Tibial artery (tissue), 4 donors: ENCODE data around the gene ADARB1.
"Not testable (repeated sequence)": the region's sequence is repeated elsewhere in the genome, so short reads cannot be mapped to it uniquely, and the experiment has no call there.

Experiments
- DNase-seq, 2 donors: peaks; one replicate each; pipeline ENCODE4 v3.0.0-alpha.2; 2019
- H3K27ac ChIP-seq, 2 donors: fragments of 200-600 bp; sonication (generic) in 1 of 2; 1 replicate in 1 of 2; 2 replicates in 1 of 2; pipeline ENCODE4 v1.5.1; 2018 to 2019; ENCODE audit warnings: mild to moderate bottlenecking in 1 of 2
- H3K27me3 ChIP-seq, 2 donors: fragments of 200-600 bp; sonication (generic) in 1 of 2; one replicate each; pipeline versions ENCODE4 v1.5.1 to v1.6.0; 2016 to 2019
- H3K36me3 ChIP-seq, 3 donors: fragments of 200-600 bp; sonication (generic) in 2 of 3; one replicate each; pipeline ENCODE4 v1.5.1; 2016 to 2019; ENCODE audit warnings: mild to moderate bottlenecking in 2 of 3
- H3K4me1 ChIP-seq, 4 donors: fragments of 200-600 bp; sonication (generic) in 2 of 4; 1 replicate in 3 of 4; 2 replicates in 1 of 4; pipeline ENCODE4 v1.5.1; 2016 to 2019
- H3K4me3 ChIP-seq, 2 donors: fragments of 200-600 bp; sonication (generic) in 1 of 2; 1 replicate in 1 of 2; 2 replicates in 1 of 2; pipeline ENCODE4 v1.5.1; 2018 to 2019; ENCODE audit warnings: mild to moderate bottlenecking in 2 of 2
- H3K9me3 ChIP-seq, 3 donors: fragments of 200-600 bp; sonication (generic) in 1 of 3; one replicate each; pipeline ENCODE4 v1.5.1; 2016 to 2019
- CTCF ChIP-seq, 2 experiments: fragments of 200-600 bp in 1 of 2; fragments of 450-650 bp in 1 of 2; IDR thresholded peaks; one replicate each; pipeline ENCODE4 v1.5.1; 2017 to 2019; ENCODE audit warnings: antibody characterized with exemption in 2 of 2, mild to moderate bottlenecking in 1 of 2, moderate library complexity in 1 of 2
- intact Hi-C: fragments of 100-400 bp; cut with DNase I; formaldehyde crosslinking; loops from one replicate; pipeline ENCODE4 v1.15.0; 2023; ENCODE audit warnings: low total_unique reads

ADARB1 gene

DNA sequence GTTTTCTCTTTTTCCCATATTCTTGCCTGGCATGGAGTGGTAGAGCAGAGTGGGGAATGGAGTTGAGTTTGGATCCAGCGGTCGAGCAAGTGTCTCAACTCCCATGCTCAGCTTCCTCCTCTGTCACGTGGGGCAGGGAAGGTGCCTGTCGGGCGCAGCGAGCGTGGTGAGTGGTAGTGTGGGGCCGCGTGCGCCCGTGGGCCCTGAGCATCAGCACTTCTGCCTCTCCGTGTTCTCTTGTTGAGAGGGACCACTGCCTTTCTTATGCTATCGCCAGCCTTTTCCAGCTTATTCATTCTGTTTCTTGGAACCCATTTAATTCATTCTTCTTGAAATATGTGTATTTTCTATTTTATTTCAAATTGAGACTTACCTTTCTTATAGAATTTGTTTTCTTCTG, 65.1 kb downstream of the ADARB1 start:
- Histone ChIP-seq H3K4me3 (no peak overlapping the region), H3K4me1 (peaks cover 0 to 97% (median 56%) of the 10 kb centered on the region in 4 donors), H3K36me3 (peaks cover 6 to 31% (median 11%) of the 10 kb centered on the region in 3 donors), H3K9me3 (no peaks in the 10 kb centered on the region), H3K27me3 (no peaks in the 10 kb centered on the region), H3K27ac (peak overlapping the region; percentile 70 to 77)
- no peak for TF ChIP-seq CTCF (IDR thresholded peaks at IDR 0.05)
- DNase-seq, result no peak
- intact Hi-C loops, result no loop called here

- H3K27ac ChIP-seq, result peak overlapping the region; percentile 25 to 77
- peaks cover 16 to 27% (median 20%) of the 10 kb centered on the region in 3 donors for H3K36me3 ChIP-seq
- TF ChIP-seq CTCF (IDR thresholded peaks at IDR 0.05), result peak; percentile 74 to 86
- H3K4me1 ChIP-seq, result peaks cover 0 to 95% (median 49%) of the 10 kb centered on the region in 4 donors
- H3K27me3 ChIP-seq, result no peaks in the 10 kb centered on the region
- peak; percentile 74 to 86 for DNase-seq
- intact Hi-C loops, result no loop called here
- H3K9me3 ChIP-seq, result no peaks in the 10 kb centered on the region
- no peak overlapping the region for H3K4me3 ChIP-seq
Observed at GRCh38 chr21:45140346-45140940, 66.1 kb downstream of the ADARB1 start.

DNA sequence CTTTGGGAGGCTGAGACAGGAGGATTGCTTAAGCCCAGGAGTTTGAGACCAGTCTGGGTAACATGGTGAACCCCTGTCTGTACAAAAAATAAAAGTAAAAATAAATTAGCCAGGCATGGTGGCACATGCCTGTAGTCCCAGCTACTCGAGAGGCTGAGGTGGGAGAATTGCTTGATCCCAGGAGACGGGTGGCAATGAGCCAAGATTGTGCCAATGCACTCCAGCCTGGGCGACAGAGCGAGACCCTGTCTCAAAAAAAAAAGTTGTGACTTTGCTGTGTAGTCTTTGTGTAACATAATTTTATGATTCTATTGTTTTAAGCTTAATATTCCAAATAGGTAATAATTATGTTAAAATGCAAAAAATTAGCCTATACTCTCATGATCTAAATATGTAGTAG, 66.6 kb downstream of the ADARB1 start:
- H3K27me3 ChIP-seq, H3K9me3 ChIP-seq, H3K4me3 ChIP-seq, intact Hi-C loops, DNase-seq: not testable (repeated sequence)
- Histone ChIP-seq H3K27ac (peak overlapping the region; percentile 25 to 77), H3K36me3 (peaks cover 21 to 29% (median 25%) of the 10 kb centered on the region in 3 donors), H3K4me1 (peaks cover 0 to 95% (median 46%) of the 10 kb centered on the region in 4 donors)

DNA sequence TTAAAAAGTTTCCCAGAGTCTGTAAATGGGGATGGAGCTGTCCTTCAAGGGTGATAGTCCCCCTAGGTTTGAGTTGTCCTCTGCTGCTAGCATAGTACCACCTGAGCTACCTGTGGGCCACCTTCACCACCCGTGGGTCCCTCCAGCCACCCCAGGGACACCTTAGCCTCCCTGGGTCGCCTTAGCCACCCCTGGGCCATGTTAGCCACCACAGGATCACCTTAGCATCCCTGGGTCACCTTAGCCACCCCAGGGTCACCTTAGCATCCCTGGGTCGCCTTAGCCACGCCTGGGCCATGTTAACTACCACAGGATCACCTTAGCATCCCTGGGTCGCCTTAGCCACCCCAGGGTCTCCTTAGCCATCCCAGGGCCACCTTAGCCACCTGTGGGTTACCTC, 67.1 kb downstream of the ADARB1 start:
- H3K36me3 ChIP-seq, result peaks cover 23 to 28% (median 25%) of the 10 kb centered on the region in 3 donors
- TF ChIP-seq CTCF (IDR thresholded peaks at IDR 0.05), result no peak
- no peaks in the 10 kb centered on the region for H3K9me3 ChIP-seq
- no peaks in the 10 kb centered on the region for H3K27me3 ChIP-seq
- DNase-seq, result no peak
- no peak overlapping the region for H3K4me3 ChIP-seq
- peak overlapping the region; percentile 51 to 77 for H3K27ac ChIP-seq
- H3K4me1 ChIP-seq, result peaks cover 0 to 95% (median 41%) of the 10 kb centered on the region in 4 donors
- intact Hi-C loops, result no loop called here

- Histone ChIP-seq H3K27ac (peak overlapping the region; percentile 51 to 77), H3K9me3 (no peaks in the 10 kb centered on the region), H3K36me3 (peaks cover 25 to 32% (median 27%) of the 10 kb centered on the region in 3 donors), H3K4me3 (no peak overlapping the region), H3K4me1 (peaks cover 0 to 95% (median 34%) of the 10 kb centered on the region in 4 donors), H3K27me3 (no peaks in the 10 kb centered on the region)
- intact Hi-C loops, result no loop called here
- DNase-seq, result peak in 1 of 2 donors; percentile 85
- TF ChIP-seq CTCF (IDR thresholded peaks at IDR 0.05), result no peak
Observed at GRCh38 chr21:45142469-45143308, 68.3 kb downstream of the ADARB1 start.

DNA sequence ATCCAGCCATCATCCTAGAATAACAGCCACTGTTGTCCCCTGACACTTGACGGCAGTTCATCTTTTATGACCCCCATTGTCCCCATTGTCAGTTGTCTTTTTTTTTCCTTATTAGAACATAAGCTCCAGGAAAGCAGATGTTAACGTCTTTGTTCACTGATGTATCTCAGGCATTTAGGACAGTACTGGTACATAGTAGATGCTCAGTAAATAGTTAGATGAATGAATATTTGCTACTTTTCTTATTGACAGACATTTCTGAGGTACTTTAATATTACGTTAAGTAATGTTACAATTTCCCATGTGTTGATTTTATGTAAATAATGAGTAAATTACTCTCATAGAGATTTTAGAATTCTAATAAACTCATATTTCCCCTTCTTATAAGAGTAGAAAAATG, 69.5 kb downstream of the ADARB1 start:
- Histone ChIP-seq H3K27me3 (no peaks in the 10 kb centered on the region), H3K9me3 (no peaks in the 10 kb centered on the region), H3K36me3 (peaks cover 26 to 41% (median 30%) of the 10 kb centered on the region in 3 donors), H3K27ac (peak overlapping the region; percentile 51 to 77), H3K4me3 (no peak overlapping the region), H3K4me1 (peaks cover 0 to 95% (median 39%) of the 10 kb centered on the region in 4 donors)
- no peak for DNase-seq
- intact Hi-C loops, result no loop called here
- TF ChIP-seq CTCF (IDR thresholded peaks at IDR 0.05), result no peak
